OCI-LY7 (cell line): ENCODE data around the gene MTHFS. TPM values are rescaled to one million over a fixed set of nuclear protein-coding genes. Genes with fewer than 3 reads are reported as not detected.

Experiments
- BruUV-seq: library from RNA; stranded (reverse); fragments of 400-500 nt; replicated peaks from 2 replicates; lab custom pipeline; 2021; lab: Mats Ljungman, UMichigan
- CTCF ChIA-PET: fragments of 300-600 bp; sonication (Branson Sonifier 250); formaldehyde crosslinking; loops from one replicate; lab custom pipeline; 2022; ENCODE audit warnings: antibody characterized with exemption; ENCODE audit not compliant: unreplicated experiment; lab: Charles Lee
- POLR2A ChIA-PET: fragments of 300-600 bp; sonication (Branson Sonifier 250); formaldehyde crosslinking; loops from one replicate; lab custom pipeline; 2022; ENCODE audit warnings: antibody characterized with exemption; lab: Charles Lee
- DNase-seq: peaks from one replicate; pipeline ENCODE4 v3.0.0-alpha.2; 2015; ENCODE audit warnings: low spot score
- H2AFZ ChIP-seq: fragments of 200-600 bp; sonication (generic), shearing (Covaris generic); 2 replicates; pipeline ENCODE4 v1.6.1; 2014; ENCODE audit warnings: mild to moderate bottlenecking, antibody characterized with exemption, low read length, moderate library complexity
- H3K27ac ChIP-seq: fragments of 200-600 bp; sonication (generic); 2 replicates; pipeline ENCODE4 v1.5.1; 2014; ENCODE audit warnings: mixed run types, low read depth, mild to moderate bottlenecking, moderate library complexity, low read length, inconsistent platforms; ENCODE audit not compliant: poor library complexity, severe bottlenecking
- H3K36me3 ChIP-seq: fragments of 200-600 bp; sonication (generic); 2 replicates; pipeline ENCODE4 v1.6.1; 2014; ENCODE audit warnings: mild to moderate bottlenecking, antibody characterized with exemption, low read length, moderate library complexity, mixed read lengths; ENCODE audit not compliant: insufficient read depth
- H3K4me1 ChIP-seq: fragments of 200-600 bp; sonication (generic); 2 replicates; pipeline ENCODE4 v1.5.1; 2014; ENCODE audit warnings: mild to moderate bottlenecking, low read length; ENCODE audit not compliant: insufficient read depth, poor library complexity, severe bottlenecking
- H3K4me2 ChIP-seq: fragments of 200-600 bp; sonication (generic); 2 replicates; pipeline ENCODE4 v1.6.1; 2014; ENCODE audit warnings: mild to moderate bottlenecking, low read length
- H3K4me3 ChIP-seq: fragments of 200-600 bp; sonication (generic); 2 replicates; pipeline ENCODE4 v1.5.1; 2014; ENCODE audit warnings: mild to moderate bottlenecking, low read depth, low read length; ENCODE audit not compliant: poor library complexity, severe bottlenecking
- H3K79me2 ChIP-seq: fragments of 200-600 bp; sonication (generic); 2 replicates; pipeline ENCODE4 v1.6.1; 2016; ENCODE audit warnings: low read depth, mild to moderate bottlenecking, low read length, moderate library complexity, mixed read lengths; ENCODE audit not compliant: insufficient read depth
- H3K9me2 ChIP-seq: fragments of 200-600 bp; sonication (generic); 2 replicates; pipeline ENCODE4 v1.6.1; 2016; ENCODE audit warnings: mild to moderate bottlenecking, low read length, mixed read lengths; ENCODE audit not compliant: insufficient read depth
- H3K9me3 ChIP-seq: fragments of 200-600 bp; sonication (generic); 2 replicates; pipeline ENCODE4 v1.6.1; 2014; ENCODE audit warnings: mild to moderate bottlenecking, mixed run types, low read length, mixed read lengths
- H4K20me1 ChIP-seq: fragments of 200-600 bp; sonication (generic); 2 replicates; pipeline ENCODE4 v1.6.1; 2014; ENCODE audit warnings: mild to moderate bottlenecking, antibody characterized with exemption, low read length, moderate library complexity, mixed read lengths; ENCODE audit not compliant: insufficient read depth
- CTCF ChIP-seq: fragments of 200-600 bp; sonication (generic); conservative IDR thresholded peaks from 2 replicates; pipeline ENCODE4 v1.5.1; 2014; ENCODE audit warnings: mild to moderate bottlenecking, antibody characterized with exemption, low read length, moderate library complexity, mixed read lengths
- EZH2phosphoT487 ChIP-seq: fragments of 200-600 bp; sonication (generic); IDR thresholded peaks from 2 replicates; pipeline ENCODE4 v1.6.1; 2018; ENCODE audit warnings: low read depth, borderline replicate concordance, mild to moderate bottlenecking, mixed run types, antibody characterized with exemption, low read length, moderate library complexity, mixed read lengths
- intact Hi-C: fragments of 100-400 bp; cut with micrococcal nuclease; formaldehyde crosslinking; loops from one replicate; pipeline ENCODE4 v1.10.0; 2022; ENCODE audit not compliant: unreplicated experiment
- total RNA-seq, 2 experiments: library from RNA; depleted of rRNA in 1 of 2; stranded (reverse); fragments of >200 nt in 1 of 2; shearing (Covaris generic) in 1 of 2; gene quantifications; 2 replicates each; pipeline ENCODE4 v1.2.3, GENCODE V29; 2014 to 2022

Gene MTHFS
- total RNA-seq, 2 experiments from 2014 or later, result 12.4 to 32.3 TPM

- Histone ChIP-seq H3K27ac (no peak overlapping the region), H3K79me2 (no peaks in the 10 kb centered on the region), H3K9me2 (no peaks in the 10 kb centered on the region), H3K36me3 (peaks cover 26% of the 10 kb centered on the region), H4K20me1 (no peaks in the 10 kb centered on the region), H3K9me3 (peaks cover 1% of the 10 kb centered on the region), H3K4me3 (no peak overlapping the region), H2AFZ (no peak overlapping the region), H3K4me2 (no peak overlapping the region), H3K4me1 (no peaks in the 10 kb centered on the region)
- intact Hi-C loops, result no loop called here
- ChIA-PET CTCF (no interaction called here), POLR2A (no interaction called here)
- DNase-seq, result no peak
- TF ChIP-seq EZH2phosphoT487 (no peak), CTCF (no peak)
- no TSS peak for BruUV-seq
Observed at GRCh38 chr15:79903626-79904025, 6.8 kb upstream of the MTHFS start.

- intact Hi-C loops, result no loop called here
- no peak overlapping the region for H3K4me3 ChIP-seq
- CTCF ChIA-PET, result no interaction called here
- no peak overlapping the region for H3K27ac ChIP-seq
- TF ChIP-seq EZH2phosphoT487, result no peak
- TF ChIP-seq CTCF, result no peak
- no peaks in the 10 kb centered on the region for H3K9me2 ChIP-seq
- H3K79me2 ChIP-seq, result no peaks in the 10 kb centered on the region
- DNase-seq, result no peak
- peaks cover 25% of the 10 kb centered on the region for H3K36me3 ChIP-seq
- BruUV-seq, result no TSS peak
- H3K9me3 ChIP-seq, result no peaks in the 10 kb centered on the region
- no peaks in the 10 kb centered on the region for H4K20me1 ChIP-seq
- no peak overlapping the region for H3K4me2 ChIP-seq
- no peaks in the 10 kb centered on the region for H3K4me1 ChIP-seq
- POLR2A ChIA-PET, result no interaction called here
- no peak overlapping the region for H2AFZ ChIP-seq
Observed at GRCh38 chr15:79903144-79903543, 6.3 kb upstream of the MTHFS start.

GRCh38 chr15:79901958-79902357 is 5.1 kb upstream of the MTHFS start:
- DNase-seq, result no peak
- Histone ChIP-seq H3K9me3 (no peaks in the 10 kb centered on the region), H3K9me2 (no peaks in the 10 kb centered on the region), H2AFZ (no peak overlapping the region), H3K36me3 (peaks cover 15% of the 10 kb centered on the region), H3K79me2 (no peaks in the 10 kb centered on the region), H4K20me1 (no peaks in the 10 kb centered on the region), H3K4me3 (no peak overlapping the region), H3K4me1 (peaks cover 9% of the 10 kb centered on the region), H3K4me2 (no peak overlapping the region), H3K27ac (no peak overlapping the region)
- CTCF ChIA-PET, result no interaction called here
- TF ChIP-seq EZH2phosphoT487 (no peak), CTCF (no peak)
- intact Hi-C loops, result no loop called here
- POLR2A ChIA-PET, result interaction anchor here (0.6 kb wide), 1 partner anchor 21 kb away, joined by 3 read pairs; no protein-coding TSS in a partner anchor
- no TSS peak for BruUV-seq
